Epithelial cell of esophagus (primary cell): ENCODE data around the gene ESR1.

ENCODE experiments used
- DNase-seq: peaks from one replicate; pipeline ENCODE4 v3.0.0; 2010; ENCODE audit warnings: low read depth
- H3K4me3 ChIP-seq: 2 replicates; pipeline ENCODE4 v1.5.1; 2011; ENCODE audit warnings: mild to moderate bottlenecking, low read length, control low read depth
- TF ChIP-seq, protein P1 (sequence below): IDR thresholded peaks from 2 replicates; pipeline ENCODE4 v1.5.1; 2011; ENCODE audit warnings: low read depth, mild to moderate bottlenecking, low read length, control low read depth, inconsistent platforms; ENCODE audit not compliant: insufficient read depth; ENCODE audit errors: missing control alignments

The ESR1 gene

DNA sequence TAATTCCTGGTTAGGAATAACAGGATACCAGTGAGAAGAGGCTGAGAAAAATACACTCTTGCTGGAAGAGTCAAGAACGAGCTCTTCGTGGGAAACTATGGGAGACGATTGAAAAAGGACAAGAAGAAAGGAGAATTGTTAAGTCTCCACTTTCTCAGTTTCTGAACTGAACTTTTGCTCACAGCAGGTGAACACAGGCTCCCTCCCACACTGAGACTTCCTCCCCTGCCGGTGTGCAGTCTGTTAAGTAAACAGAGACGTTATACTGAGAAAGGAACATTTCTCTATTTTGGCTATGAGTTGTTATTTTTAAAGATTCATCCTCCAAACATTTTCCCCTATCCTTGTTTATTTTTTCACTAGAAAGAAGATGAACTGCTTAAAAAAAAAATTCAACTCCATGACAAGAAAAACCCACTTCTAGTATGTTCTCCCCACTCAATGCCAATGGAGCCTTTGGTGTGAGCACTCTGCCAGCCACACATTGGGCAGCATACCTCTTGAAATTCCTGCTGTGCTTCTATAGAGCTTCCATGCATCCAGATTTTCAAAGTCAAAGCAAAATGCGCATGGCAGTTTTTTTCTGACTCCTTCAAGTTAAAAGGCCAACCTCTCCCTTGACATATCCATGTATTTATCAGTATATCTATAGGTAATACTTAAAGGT lies 250.5 kb downstream of the ESR1 start:
- no peak overlapping the region for H3K4me3 ChIP-seq
- TF ChIP-seq, protein P1, sequence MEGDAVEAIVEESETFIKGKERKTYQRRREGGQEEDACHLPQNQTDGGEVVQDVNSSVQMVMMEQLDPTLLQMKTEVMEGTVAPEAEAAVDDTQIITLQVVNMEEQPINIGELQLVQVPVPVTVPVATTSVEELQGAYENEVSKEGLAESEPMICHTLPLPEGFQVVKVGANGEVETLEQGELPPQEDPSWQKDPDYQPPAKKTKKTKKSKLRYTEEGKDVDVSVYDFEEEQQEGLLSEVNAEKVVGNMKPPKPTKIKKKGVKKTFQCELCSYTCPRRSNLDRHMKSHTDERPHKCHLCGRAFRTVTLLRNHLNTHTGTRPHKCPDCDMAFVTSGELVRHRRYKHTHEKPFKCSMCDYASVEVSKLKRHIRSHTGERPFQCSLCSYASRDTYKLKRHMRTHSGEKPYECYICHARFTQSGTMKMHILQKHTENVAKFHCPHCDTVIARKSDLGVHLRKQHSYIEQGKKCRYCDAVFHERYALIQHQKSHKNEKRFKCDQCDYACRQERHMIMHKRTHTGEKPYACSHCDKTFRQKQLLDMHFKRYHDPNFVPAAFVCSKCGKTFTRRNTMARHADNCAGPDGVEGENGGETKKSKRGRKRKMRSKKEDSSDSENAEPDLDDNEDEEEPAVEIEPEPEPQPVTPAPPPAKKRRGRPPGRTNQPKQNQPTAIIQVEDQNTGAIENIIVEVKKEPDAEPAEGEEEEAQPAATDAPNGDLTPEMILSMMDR: no peak
- no peak for DNase-seq

DNA sequence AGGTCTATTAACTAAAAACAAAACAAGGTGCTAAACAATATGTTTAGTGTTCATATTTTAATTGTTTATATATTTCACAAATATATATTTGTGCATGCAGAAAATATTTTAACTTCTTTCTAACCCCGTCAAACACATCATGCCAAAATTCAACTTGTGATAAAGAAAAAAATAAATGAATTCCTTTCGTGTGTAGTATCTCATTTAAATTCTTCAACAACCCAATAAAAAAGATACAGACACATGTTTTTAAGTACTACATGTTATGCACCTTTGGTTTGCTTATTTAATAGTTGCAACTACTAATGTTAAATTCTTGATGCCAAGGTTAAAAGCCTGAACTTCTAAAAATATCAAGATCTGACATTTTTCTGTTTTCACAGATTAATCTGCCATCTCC lies 252.4 kb downstream of the ESR1 start:
- TF ChIP-seq, protein P1: no peak
- H3K4me3 ChIP-seq: no peak overlapping the region
- DNase-seq: no peak

DNA sequence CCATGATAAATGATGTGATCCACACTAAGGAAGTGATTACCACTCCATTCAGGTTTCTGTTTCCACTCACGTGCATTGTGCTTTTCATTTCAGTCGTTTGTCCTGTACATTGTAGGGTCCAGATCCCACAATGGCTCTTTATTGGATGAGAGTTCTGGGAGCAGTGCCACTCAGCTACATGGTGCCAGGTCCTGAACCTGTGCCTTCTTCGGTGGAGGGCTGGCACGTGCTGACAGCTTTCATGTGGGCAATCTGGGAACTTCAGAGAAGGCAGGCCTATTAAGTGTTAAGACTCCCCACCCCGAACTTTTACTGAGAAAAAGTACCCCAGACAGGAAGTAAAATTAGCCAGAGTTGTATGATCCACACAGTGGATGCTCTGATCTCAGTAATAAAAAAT lies 255.0 kb downstream of the ESR1 start:
- no peak overlapping the region for H3K4me3 ChIP-seq
- TF ChIP-seq, protein P1: no peak

DNA sequence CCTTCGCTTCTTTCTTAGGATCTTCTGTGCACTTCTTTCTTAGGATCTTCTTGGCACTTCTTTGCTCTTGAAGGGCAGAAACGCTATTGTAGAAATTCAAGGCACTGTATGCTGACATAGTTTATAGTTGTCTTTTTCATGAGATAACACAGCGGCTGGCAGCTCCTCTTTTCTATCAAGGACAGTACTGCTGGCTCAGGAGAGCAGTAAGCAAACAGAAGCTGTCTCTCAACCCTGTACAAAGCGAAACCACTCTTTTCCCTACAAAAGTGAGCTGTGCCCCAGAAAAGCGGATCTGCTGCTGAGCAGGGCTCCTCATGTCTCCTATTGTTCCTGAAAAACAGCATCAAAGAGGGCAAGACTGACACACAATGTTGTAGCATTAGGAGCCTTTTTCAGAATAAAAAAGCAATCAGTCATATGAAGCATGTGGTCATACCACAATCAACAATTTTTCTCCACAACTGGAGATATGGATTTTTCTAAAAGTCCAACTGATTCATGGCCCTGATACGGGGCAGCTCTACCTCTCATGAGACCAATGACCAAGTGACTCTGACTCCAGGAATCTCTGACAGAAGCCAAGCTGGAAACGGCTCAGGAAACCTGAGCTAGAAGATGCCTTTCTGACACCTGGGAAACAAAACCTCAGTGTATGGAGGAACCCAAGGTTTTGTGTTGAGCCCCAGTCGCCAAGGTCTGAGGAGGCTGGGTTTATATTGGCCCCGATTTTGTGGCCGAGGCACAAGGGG lies 255.9 kb downstream of the ESR1 start:
- no peak overlapping the region for H3K4me3 ChIP-seq
- DNase-seq: no peak
- TF ChIP-seq, protein P1: no peak

More for the DNA sequence above, 255.0 kb downstream of the ESR1 start:
- no peak for DNase-seq

DNA sequence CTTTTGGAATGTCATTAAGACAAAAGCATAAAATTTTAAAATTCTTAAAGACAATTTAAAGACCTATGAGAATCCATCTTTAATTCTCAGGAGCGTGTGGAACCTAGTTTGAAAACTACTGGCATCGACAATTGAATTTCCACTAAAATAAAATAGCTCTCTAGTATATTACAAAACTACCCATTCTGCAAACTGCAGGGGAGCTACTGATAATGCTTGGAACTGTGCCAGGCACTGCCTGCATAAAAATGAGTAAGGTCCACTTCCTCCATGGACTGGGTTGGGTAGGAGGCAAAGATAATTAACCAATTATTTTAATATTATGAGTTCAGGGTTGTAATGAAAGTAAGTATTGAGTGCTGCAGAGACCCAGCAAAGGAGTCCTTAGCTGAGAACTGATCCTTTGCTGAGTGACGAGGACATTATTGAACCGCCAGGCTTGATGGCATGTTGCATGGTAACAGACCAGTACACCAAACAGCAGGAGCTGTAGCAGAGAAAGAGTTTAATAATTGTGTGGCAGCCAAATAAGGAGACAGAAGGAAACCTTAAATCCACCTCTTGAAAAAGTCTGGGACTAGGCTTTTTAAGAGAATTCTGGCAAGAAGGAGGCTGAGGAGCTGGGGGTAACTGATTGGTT lies 261.3 kb downstream of the ESR1 start:
- peak; percentile 46 for DNase-seq
- no peak overlapping the region for H3K4me3 ChIP-seq
- TF ChIP-seq, protein P1: no peak

DNA sequence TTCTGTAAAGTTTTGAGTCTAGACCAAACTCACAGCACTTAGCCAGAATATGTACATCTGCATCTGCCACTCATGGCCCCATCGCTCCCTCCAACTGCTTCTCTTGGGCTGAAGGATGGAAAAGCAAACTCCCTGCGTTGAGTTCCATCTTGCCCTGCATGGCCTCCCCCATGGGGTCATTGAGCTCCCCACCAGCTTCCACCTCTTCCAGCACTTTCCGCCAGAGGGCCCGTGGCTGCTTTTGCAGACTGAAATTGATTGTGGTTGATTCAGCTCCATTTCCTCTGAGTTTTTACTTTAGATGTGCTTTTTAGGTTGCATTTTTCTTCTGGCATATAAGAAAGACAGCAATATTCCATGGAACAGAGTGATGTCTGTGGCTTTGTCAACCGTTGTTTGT lies 263.1 kb downstream of the ESR1 start:
- DNase-seq: no peak
- TF ChIP-seq, protein P1: no peak
- H3K4me3 ChIP-seq: no peak overlapping the region
